Peyer's patch (tissue), 4 donors: ENCODE measurements around the gene GMEB2. TPM values are rescaled to one million over a fixed set of nuclear protein-coding genes. Genes with fewer than 3 reads are reported as not detected.

ENCODE experiments used
- DNase-seq, 3 donors: peaks; one replicate each; pipeline ENCODE4 v3.0.0-alpha.2; 2017 to 2019
- H3K27ac ChIP-seq, 4 donors: fragments of 200-600 bp; sonication (generic); one replicate each; pipeline ENCODE4 v1.5.1; 2016 to 2019
- H3K27me3 ChIP-seq, 2 donors: fragments of 200-600 bp; sonication (generic); one replicate each; pipeline ENCODE4 v1.5.1; 2019
- H3K36me3 ChIP-seq, 3 donors: fragments of 200-600 bp; sonication (generic); one replicate each; pipeline ENCODE4 v1.5.1; 2016 to 2019
- H3K4me1 ChIP-seq, 4 donors: fragments of 200-600 bp; sonication (generic); one replicate each; pipeline ENCODE4 v1.5.1; 2016 to 2019
- H3K4me3 ChIP-seq, 4 donors: fragments of 200-600 bp; sonication (generic); 1 replicate in 3 of 4; 2 replicates in 1 of 4; pipeline ENCODE4 v1.5.1; 2016 to 2019; ENCODE audit warnings: mild to moderate bottlenecking in 1 of 4
- H3K9me3 ChIP-seq, 4 donors: fragments of 200-600 bp; sonication (generic); one replicate each; pipeline ENCODE4 v1.5.1; 2016 to 2019; ENCODE audit warnings: mild to moderate bottlenecking in 1 of 4
- POLR2A ChIP-seq, 2 donors: fragments of 450-650 bp; IDR thresholded peaks; one replicate each; pipeline ENCODE4 v1.5.1; 2017; ENCODE audit warnings: antibody characterized with exemption in 2 of 2, mild to moderate bottlenecking in 2 of 2, moderate library complexity in 2 of 2
- total RNA-seq, 4 donors: library from RNA; depleted of rRNA; stranded (reverse); fragments of >200 nt; gene quantifications; one replicate each; pipeline ENCODE4 v1.1.0, GENCODE V29; 2016
- TF ChIP-seq, protein P1 (sequence below), 6 experiments: fragments of 450-650 bp in 4 of 6; fragments of 200-600 bp in 2 of 6; sonication (generic) in 1 of 6; IDR thresholded peaks; one replicate each; pipeline ENCODE4 v1.5.1; 2017 to 2019; ENCODE audit warnings: antibody characterized with exemption in 6 of 6, mild to moderate bottlenecking in 3 of 6, moderate library complexity in 1 of 6

Gene GMEB2
- total RNA-seq, 4 donors from 2014 or later, result 13.8 to 24.5 (median 17.1) TPM

DNA sequence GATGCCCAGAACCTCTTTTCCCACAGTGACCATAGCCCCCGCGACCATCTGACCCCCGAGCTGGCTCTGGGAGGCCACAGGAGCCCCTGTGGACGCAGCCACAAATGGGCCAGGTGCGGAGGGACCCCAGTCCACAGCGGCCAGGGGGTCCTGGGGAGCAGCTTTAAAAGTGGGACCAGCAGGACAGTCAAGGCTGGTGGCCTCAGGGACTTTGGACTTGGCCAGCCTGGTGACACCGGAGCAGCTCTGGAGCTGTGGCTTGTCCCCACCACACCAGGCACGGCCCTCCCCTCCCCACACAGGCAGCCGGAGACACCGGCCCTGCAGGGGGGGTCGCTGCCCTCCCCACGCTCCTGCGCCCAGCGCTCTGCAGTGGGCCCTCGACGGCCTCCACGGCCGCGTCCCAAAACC lies 69.4 kb downstream of the GMEB2 start:
- no peak overlapping the region for H3K27ac ChIP-seq
- no peaks in the 10 kb centered on the region for H3K27me3 ChIP-seq
- H3K4me1 ChIP-seq, result peaks cover 0 to 27% (median 18%) of the 10 kb centered on the region in 4 donors
- peaks cover 0 to 34% (median 0%) of the 10 kb centered on the region in 3 donors for H3K36me3 ChIP-seq
- TF ChIP-seq POLR2A (IDR thresholded peaks at IDR 0.05), result no peak
- TF ChIP-seq, protein P1, sequence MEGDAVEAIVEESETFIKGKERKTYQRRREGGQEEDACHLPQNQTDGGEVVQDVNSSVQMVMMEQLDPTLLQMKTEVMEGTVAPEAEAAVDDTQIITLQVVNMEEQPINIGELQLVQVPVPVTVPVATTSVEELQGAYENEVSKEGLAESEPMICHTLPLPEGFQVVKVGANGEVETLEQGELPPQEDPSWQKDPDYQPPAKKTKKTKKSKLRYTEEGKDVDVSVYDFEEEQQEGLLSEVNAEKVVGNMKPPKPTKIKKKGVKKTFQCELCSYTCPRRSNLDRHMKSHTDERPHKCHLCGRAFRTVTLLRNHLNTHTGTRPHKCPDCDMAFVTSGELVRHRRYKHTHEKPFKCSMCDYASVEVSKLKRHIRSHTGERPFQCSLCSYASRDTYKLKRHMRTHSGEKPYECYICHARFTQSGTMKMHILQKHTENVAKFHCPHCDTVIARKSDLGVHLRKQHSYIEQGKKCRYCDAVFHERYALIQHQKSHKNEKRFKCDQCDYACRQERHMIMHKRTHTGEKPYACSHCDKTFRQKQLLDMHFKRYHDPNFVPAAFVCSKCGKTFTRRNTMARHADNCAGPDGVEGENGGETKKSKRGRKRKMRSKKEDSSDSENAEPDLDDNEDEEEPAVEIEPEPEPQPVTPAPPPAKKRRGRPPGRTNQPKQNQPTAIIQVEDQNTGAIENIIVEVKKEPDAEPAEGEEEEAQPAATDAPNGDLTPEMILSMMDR (IDR thresholded peaks at IDR 0.05), result no peak
- no peak for DNase-seq
- no peak overlapping the region for H3K4me3 ChIP-seq
- no peaks in the 10 kb centered on the region for H3K9me3 ChIP-seq

- Histone ChIP-seq H3K27me3 (no peaks in the 10 kb centered on the region), H3K36me3 (peaks cover 0 to 29% (median 0%) of the 10 kb centered on the region in 3 donors), H3K9me3 (no peaks in the 10 kb centered on the region), H3K4me1 (peaks cover 0 to 27% (median 18%) of the 10 kb centered on the region in 4 donors), H3K4me3 (no peak overlapping the region), H3K27ac (no peak overlapping the region)
- TF ChIP-seq POLR2A (IDR thresholded peaks at IDR 0.05), result no peak
- TF ChIP-seq, protein P1 (IDR thresholded peaks at IDR 0.05), result no peak
- DNase-seq, result no peak
These were observed 69.9 kb downstream of the GMEB2 start for GRCh38 chr20:63556873-63557478.

GRCh38 chr20:63555661-63556381 lies 71.1 kb downstream of the GMEB2 start:
- TF ChIP-seq, protein P1 (IDR thresholded peaks at IDR 0.05), result no peak
- no peak for TF ChIP-seq POLR2A (IDR thresholded peaks at IDR 0.05)
- H3K4me3 ChIP-seq, result no peak overlapping the region
- peaks cover 0 to 18% (median 0%) of the 10 kb centered on the region in 3 donors for H3K36me3 ChIP-seq
- DNase-seq, result no peak
- H3K27ac ChIP-seq, result no peak overlapping the region
- no peaks in the 10 kb centered on the region for H3K9me3 ChIP-seq
- H3K27me3 ChIP-seq, result no peaks in the 10 kb centered on the region
- peaks cover 0 to 27% (median 18%) of the 10 kb centered on the region in 4 donors for H3K4me1 ChIP-seq

DNA sequence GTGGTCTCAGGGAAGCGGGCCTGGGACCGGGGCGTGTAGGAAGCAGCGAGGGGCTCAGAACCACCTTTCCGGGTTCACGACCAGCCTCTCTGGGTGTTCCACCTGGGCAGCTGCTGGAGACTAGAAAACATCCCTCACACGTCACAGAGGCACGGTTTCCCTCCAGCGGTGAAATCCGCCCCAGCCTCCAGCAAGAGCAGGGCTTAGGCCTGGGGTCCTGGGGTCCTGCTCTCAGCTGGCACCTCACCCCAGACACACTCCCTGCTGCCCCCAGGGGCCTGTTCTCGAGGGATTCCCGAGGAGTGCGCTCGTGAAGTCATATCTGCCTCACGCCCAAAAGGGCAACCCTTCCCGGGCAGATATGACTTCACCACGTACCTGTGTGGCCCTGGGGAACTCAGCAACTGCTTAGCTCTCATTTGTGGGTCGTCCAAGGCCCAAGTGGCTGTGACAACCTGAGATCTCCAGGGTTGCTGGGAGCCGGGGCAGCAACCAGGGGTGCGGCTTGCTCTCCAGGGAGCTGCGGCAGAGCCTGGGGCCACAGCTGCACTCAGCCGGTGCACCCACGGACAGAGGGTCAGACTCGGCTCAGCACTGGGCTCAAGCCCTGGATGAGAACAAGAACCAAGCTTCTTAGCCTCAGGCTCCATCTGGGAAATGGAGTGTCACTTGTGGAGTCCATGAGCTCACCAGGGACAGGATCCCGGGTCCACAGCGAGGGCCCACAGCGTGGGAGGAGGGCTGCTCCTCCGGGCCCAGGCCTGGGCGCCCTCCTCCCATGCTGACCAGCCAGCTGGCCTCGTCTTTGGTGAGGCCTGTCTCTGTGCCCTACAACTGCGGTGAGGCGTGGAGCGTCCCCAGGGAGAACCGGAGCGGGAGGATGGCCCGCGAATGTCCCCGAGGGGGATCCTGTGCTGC lies 72.3 kb downstream of the GMEB2 start:
- peaks cover 0 to 27% (median 18%) of the 10 kb centered on the region in 4 donors for H3K4me1 ChIP-seq
- peak overlapping the region; percentile 44 to 60 (median 54) for H3K4me3 ChIP-seq
- DNase-seq, result peak in 1 of 3 donors; percentile 54
- H3K9me3 ChIP-seq, result no peaks in the 10 kb centered on the region
- TF ChIP-seq, protein P1 (IDR thresholded peaks at IDR 0.05), result no peak
- no peak for TF ChIP-seq POLR2A (IDR thresholded peaks at IDR 0.05)
- peak overlapping the region in 2 of 4 donors; percentile 61 to 71 for H3K27ac ChIP-seq
- no peaks in the 10 kb centered on the region for H3K27me3 ChIP-seq
- peaks cover 0 to 6% (median 0%) of the 10 kb centered on the region in 3 donors for H3K36me3 ChIP-seq

DNA sequence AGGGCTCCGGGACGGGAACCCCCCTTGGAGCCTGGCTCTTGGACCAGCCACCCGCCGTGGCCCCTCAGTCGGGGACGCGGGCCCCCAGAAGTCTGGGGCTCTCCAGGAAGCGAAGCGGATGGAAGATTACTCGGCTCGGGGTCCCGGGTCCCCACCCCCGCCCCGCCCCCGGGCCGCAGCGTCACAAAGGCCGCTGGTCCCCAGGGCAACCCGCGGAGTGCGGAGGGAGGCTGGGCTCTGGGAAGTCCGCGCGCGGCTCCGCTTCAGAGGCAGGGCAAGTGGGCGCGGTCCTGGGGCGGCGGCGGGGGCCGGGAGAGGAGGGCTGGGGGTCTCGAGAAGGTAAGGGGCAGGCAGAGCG lies 73.0 kb downstream of the GMEB2 start, which contains the start of gene FNDC11:
Gene FNDC11, plus strand, starts transcription at position 227 of the 358 bp plus-strand sequence. CDS start 1,505 bp downstream, outside the sequence.
- Histone ChIP-seq H3K4me3 (peak within 1 kb of the TSS; percentile 44 to 60 (median 54)), H3K9me3 (no peaks in the 10 kb centered on the region), H3K36me3 (peaks cover 0 to 2% (median 0%) of the 10 kb centered on the region in 3 donors), H3K4me1 (peaks cover 0 to 25% (median 18%) of the 10 kb centered on the region in 4 donors), H3K27me3 (no peaks in the 10 kb centered on the region), H3K27ac (peak within 1 kb of the TSS in 2 of 4 donors; percentile 61 to 71)
- TF ChIP-seq, protein P1 (IDR thresholded peaks at IDR 0.05), result no peak
- no peak for TF ChIP-seq POLR2A (IDR thresholded peaks at IDR 0.05)
- peak in 2 of 3 donors; percentile 54 to 76 for DNase-seq
